Right lobe of liver (tissue), 6 donors: Measurements from ENCODE around the gene TNS4. TPM values are rescaled to one million over a fixed set of nuclear protein-coding genes. Genes with fewer than 3 reads are reported as not detected.

Experiments
- ATAC-seq, 4 donors: fragments of 200-7000 bp; cut with Tn5 transposase; one replicate each; pipeline ENCODE4 v1.9.1; 2020; ENCODE audit warnings: mild to moderate bottlenecking in 4 of 4, moderate library complexity in 4 of 4
- DNase-seq, 3 donors: peaks; one replicate each; pipeline ENCODE4 v3.0.0-alpha.2; 2020
- H3K27ac ChIP-seq, 3 donors: fragments of 200-600 bp; one replicate each; pipeline ENCODE4 v1.8.0; 2022
- H3K27me3 ChIP-seq, 2 donors: fragments of 200-600 bp; one replicate each; pipeline ENCODE4 v1.8.0; 2022
- H3K36me3 ChIP-seq, 4 donors: fragments of 200-600 bp; sonication (generic) in 1 of 4; one replicate each; pipeline versions ENCODE4 v1.5.1 to v1.8.0; 2017 to 2022; ENCODE audit warnings: control low read depth in 1 of 4
- H3K4me1 ChIP-seq, 4 donors: fragments of 200-600 bp; sonication (generic) in 1 of 4; one replicate each; pipeline versions ENCODE4 v1.5.1 to v1.8.0; 2017 to 2022; ENCODE audit warnings: control low read depth in 1 of 4
- H3K4me3 ChIP-seq, 3 donors: fragments of 200-600 bp; one replicate each; pipeline ENCODE4 v1.8.0; 2022
- H3K9me3 ChIP-seq, 4 donors: fragments of 200-600 bp; sonication (generic) in 1 of 4; one replicate each; pipeline versions ENCODE4 v1.5.1 to v1.8.0; 2017 to 2022; ENCODE audit warnings: control low read depth in 1 of 4
- CTCF ChIP-seq, 4 donors: fragments of 200-600 bp in 3 of 4; fragments of 450-650 bp in 1 of 4; IDR thresholded peaks; one replicate each; pipeline versions ENCODE4 v1.5.1 to v1.8.0; 2016 to 2022; ENCODE audit warnings: antibody characterized with exemption in 4 of 4, mild to moderate bottlenecking in 2 of 4
- POLR2A ChIP-seq: fragments of 450-650 bp; IDR thresholded peaks from one replicate; pipeline ENCODE4 v1.6.1; 2017; ENCODE audit warnings: antibody characterized with exemption, mild to moderate bottlenecking
- WGBS: methylation state at CpG from one replicate; pipeline ENCODE4 v1.1.6; 2018; ENCODE audit warnings: low coverage, low lambda C conversion rate; ENCODE audit not compliant: insufficient coverage; ENCODE audit errors: missing lambda C conversion rate; 5-methylcytosine and 5-hydroxymethylcytosine counted together
- intact Hi-C, 2 donors: fragments of 100-400 bp; cut with DNase I; formaldehyde crosslinking; loops; one replicate each; pipeline versions ENCODE4 v1.11.2 to v1.14.1; 2022
- total RNA-seq, 6 experiments: library from RNA; depleted of rRNA in 2 of 6; stranded (reverse); fragments of >200 nt in 2 of 6; fragmentation: NEBNext Ultra II Directional in 3 of 6; extraction: Animal tissue kit (Norgen Biotek cat#: 25700) in 3 of 6; gene quantifications; one replicate each; pipeline versions ENCODE4 v1.1.0 to v1.2.4, GENCODE V29; 2016 to 2023
- donor health status: DM: no; HTN: yes; CAD: no.
- donor health status: DM: no; HTN: no; CAD: no.
- donor health status: DM: no; HTN: no; CAD: no.
- donor health status: DM: no; HTN: yes; CAD: no.
- donor health status: DM: no; HTN: yes; CAD: no.

TNS4 gene
- total RNA-seq, 6 experiments from 2014 or later, result not detected

GRCh38 chr17:40496170-40496569 lies 5.3 kb downstream of the TNS4 start:
- no peak for TF ChIP-seq POLR2A
- no peak for TF ChIP-seq CTCF (IDR thresholded peaks at IDR 0.05)
- no peaks in the 10 kb centered on the region for H3K9me3 ChIP-seq
- WGBS, result 60% methylated on average over 1 of the region's 6 CpGs
- H3K4me1 ChIP-seq, result peaks cover 0 to 7% (median 5%) of the 10 kb centered on the region in 4 donors
- no peaks in the 10 kb centered on the region for H3K36me3 ChIP-seq
- no peak for ATAC-seq
- DNase-seq, result no peak
- H3K4me3 ChIP-seq, result no peak overlapping the region
- intact Hi-C loops, result no loop called here
- H3K27ac ChIP-seq, result no peak overlapping the region
- no peaks in the 10 kb centered on the region for H3K27me3 ChIP-seq

GRCh38 chr17:40495140-40495539 lies 6.3 kb downstream of the TNS4 start:
- H3K27me3 ChIP-seq, result no peaks in the 10 kb centered on the region
- H3K36me3 ChIP-seq, result no peaks in the 10 kb centered on the region
- ATAC-seq, result no peak
- WGBS, result 67% methylated on average over 4 of the region's 5 CpGs
- DNase-seq, result no peak
- no peaks in the 10 kb centered on the region for H3K9me3 ChIP-seq
- TF ChIP-seq CTCF (IDR thresholded peaks at IDR 0.05) (no peak), POLR2A (no peak)
- peaks cover 0 to 6% (median 5%) of the 10 kb centered on the region in 4 donors for H3K4me1 ChIP-seq
- no peak overlapping the region for H3K27ac ChIP-seq
- no peak overlapping the region for H3K4me3 ChIP-seq
- intact Hi-C loops, result no loop called here

- TF ChIP-seq CTCF (IDR thresholded peaks at IDR 0.05), result no peak
- TF ChIP-seq POLR2A, result no peak
Observed at GRCh38 chr17:40493697-40494096, 7.7 kb downstream of the TNS4 start.

GRCh38 chr17:40491486-40491885 lies 9.9 kb downstream of the TNS4 start:
- H3K4me3 ChIP-seq, result no peak overlapping the region
- ATAC-seq (no peak), DNase-seq (no peak)
- no peaks in the 10 kb centered on the region for H3K27me3 ChIP-seq
- TF ChIP-seq POLR2A (no peak), CTCF (IDR thresholded peaks at IDR 0.05) (no peak)
- WGBS, result 75% methylated on average over 4 of the region's 7 CpGs
- H3K36me3 ChIP-seq, result no peaks in the 10 kb centered on the region
- intact Hi-C loops, result no loop called here
- no peak overlapping the region for H3K27ac ChIP-seq
- H3K9me3 ChIP-seq, result no peaks in the 10 kb centered on the region
- no peaks in the 10 kb centered on the region for H3K4me1 ChIP-seq

More at GRCh38 chr17:40493697-40494096, 7.7 kb downstream of the TNS4 start:
- Histone ChIP-seq H3K4me1 (no peaks in the 10 kb centered on the region), H3K4me3 (no peak overlapping the region), H3K9me3 (no peaks in the 10 kb centered on the region), H3K27ac (no peak overlapping the region), H3K36me3 (no peaks in the 10 kb centered on the region), H3K27me3 (no peaks in the 10 kb centered on the region)
- 33% methylated on average over 1 of the region's 4 CpGs for WGBS
- intact Hi-C loops, result no loop called here
- ATAC-seq (no peak), DNase-seq (no peak)

- DNase-seq (no peak), ATAC-seq (no peak)
- H3K27me3 ChIP-seq, result no peaks in the 10 kb centered on the region
- no peak overlapping the region for H3K27ac ChIP-seq
- intact Hi-C loops, result no loop called here
- WGBS, result no CpG with 5 or more reads among the region's 2 CpGs
- no peaks in the 10 kb centered on the region for H3K9me3 ChIP-seq
- H3K4me1 ChIP-seq, result no peaks in the 10 kb centered on the region
- no peak overlapping the region for H3K4me3 ChIP-seq
- H3K36me3 ChIP-seq, result no peaks in the 10 kb centered on the region
- no peak for TF ChIP-seq POLR2A
- TF ChIP-seq CTCF (IDR thresholded peaks at IDR 0.05), result no peak
Observed at GRCh38 chr17:40490982-40491381, 10.4 kb downstream of the TNS4 start.
